ENCODE results near the gene JAZF1.

Gene JAZF1

DNA sequence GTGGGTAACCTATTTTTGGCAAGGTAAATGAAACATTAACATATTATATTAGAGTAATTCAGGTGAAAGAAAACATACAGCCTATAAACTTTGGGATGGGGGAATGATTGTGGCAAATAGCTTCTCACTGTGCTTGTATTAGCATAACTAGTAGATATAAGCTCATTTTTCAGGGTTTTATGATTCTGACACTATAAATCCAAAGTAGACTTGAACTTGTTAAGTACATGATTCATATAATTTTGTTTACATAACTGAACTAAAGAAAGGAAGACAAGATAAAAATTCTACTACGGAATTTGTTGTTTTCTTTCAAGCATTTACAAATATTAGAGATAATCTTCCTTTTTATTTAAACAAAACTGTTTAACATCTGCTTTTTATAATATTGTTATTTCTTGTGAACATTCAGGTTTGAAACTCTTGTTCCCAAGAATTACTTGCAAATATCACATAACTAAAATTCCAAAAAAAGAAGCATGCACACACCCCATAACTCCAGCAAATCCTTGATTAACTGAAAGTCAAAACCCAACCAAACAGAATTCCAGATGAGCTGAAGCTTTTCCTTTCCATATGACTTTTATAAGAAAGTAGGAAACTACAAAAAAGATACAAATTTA lies 142.3 kb downstream of the JAZF1 start:
- Histone ChIP-seq H3K4me1 (ENCODE audit: low read length) (no peaks in the 10 kb centered on the region), H3K36me3 (replicated peaks; ENCODE audit: insufficient read depth, low read length) (no peaks in the 10 kb centered on the region), H4K20me1 (ENCODE audit: insufficient read depth, low read length) (no peaks in the 10 kb centered on the region), H3K79me2 (ENCODE audit: low read length) (no peaks in the 10 kb centered on the region), H2AFZ (ENCODE audit: low read length) (no peak overlapping the region), H3K9me2 (replicated peaks; ENCODE audit: insufficient read depth, low read length) (no peaks in the 10 kb centered on the region), H3K9ac (ENCODE audit: low read length) (no peak overlapping the region), H3K27ac (ENCODE audit: low read length) (no peak overlapping the region), H3F3A (ENCODE audit: insufficient read depth, low read length) (no peaks in the 10 kb centered on the region), H3K9me3 (replicated peaks; ENCODE audit: insufficient read depth, low read length) (no peaks in the 10 kb centered on the region), H3K4me2 (ENCODE audit: low read depth, low read length) (no peak overlapping the region), H3K4me3 (ENCODE audit: low read length) (no peak overlapping the region), H3K27me3 (replicated peaks; ENCODE audit: insufficient read depth, low read length) (no peaks in the 10 kb centered on the region)
- no peak for DNase-seq
- TF ChIP-seq EZH2phosphoT487 (IDR thresholded peaks at IDR 0.05; ENCODE audit: low read length) (no peak), EZH2 (optimal IDR thresholded peaks at IDR 0.05; ENCODE audit: low read depth, low read length) (no peak), CTCF (IDR thresholded peaks at IDR 0.05; ENCODE audit: low read length) (no peak)

DNA sequence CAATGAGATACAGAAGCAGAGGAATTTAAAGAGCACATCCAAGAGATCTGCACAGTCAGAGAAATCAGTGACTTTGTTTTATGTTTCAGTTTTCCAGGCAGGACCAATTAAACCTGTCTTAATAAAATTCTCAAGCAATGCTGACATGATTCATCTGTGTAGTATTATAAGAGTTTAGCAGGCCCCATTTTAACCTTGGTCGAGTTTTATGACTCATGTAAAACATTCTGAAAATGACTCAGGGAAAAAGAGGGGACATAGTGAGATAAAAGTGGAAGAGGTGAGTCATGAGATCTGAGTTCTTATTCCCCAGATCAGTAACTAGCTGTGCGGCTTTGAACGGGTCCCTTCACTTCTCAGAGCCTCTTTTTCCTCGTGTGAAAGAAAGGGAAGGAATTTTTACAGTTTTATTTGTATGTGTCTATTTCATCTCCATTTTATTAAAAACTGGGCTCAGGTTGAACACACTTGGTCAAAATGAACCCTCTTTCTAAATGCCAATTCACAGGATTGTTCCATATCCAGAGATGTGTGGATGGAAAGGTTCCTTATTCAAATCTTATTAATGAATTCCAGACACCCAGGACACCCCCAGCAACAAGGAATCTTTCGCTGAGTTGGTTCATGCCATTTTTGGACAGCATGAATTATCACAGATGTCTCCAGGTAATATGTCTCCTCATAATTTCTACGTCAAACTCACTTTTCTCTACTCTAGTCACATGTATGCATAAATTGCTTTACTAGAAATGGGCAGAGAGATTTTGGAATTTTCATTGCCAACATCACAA lies 143.2 kb downstream of the JAZF1 start:
- Histone ChIP-seq H3K9me3 (replicated peaks; ENCODE audit: insufficient read depth, low read length) (no peaks in the 10 kb centered on the region), H3K27ac (ENCODE audit: low read length) (no peak overlapping the region), H4K20me1 (ENCODE audit: insufficient read depth, low read length) (no peaks in the 10 kb centered on the region), H3K27me3 (replicated peaks; ENCODE audit: insufficient read depth, low read length) (no peaks in the 10 kb centered on the region), H3K4me3 (ENCODE audit: low read length) (no peak overlapping the region), H3K79me2 (ENCODE audit: low read length) (no peaks in the 10 kb centered on the region), H3F3A (ENCODE audit: insufficient read depth, low read length) (no peaks in the 10 kb centered on the region), H3K4me2 (ENCODE audit: low read depth, low read length) (no peak overlapping the region), H3K4me1 (ENCODE audit: low read length) (no peaks in the 10 kb centered on the region), H3K9me2 (replicated peaks; ENCODE audit: insufficient read depth, low read length) (no peaks in the 10 kb centered on the region), H3K9ac (ENCODE audit: low read length) (no peak overlapping the region), H2AFZ (ENCODE audit: low read length) (no peak overlapping the region), H3K36me3 (replicated peaks; ENCODE audit: insufficient read depth, low read length) (no peaks in the 10 kb centered on the region)
- DNase-seq, result no peak
- TF ChIP-seq EZH2phosphoT487 (IDR thresholded peaks at IDR 0.05; ENCODE audit: low read length), result no peak
- no peak for TF ChIP-seq EZH2 (optimal IDR thresholded peaks at IDR 0.05; ENCODE audit: low read depth, low read length)

- Histone ChIP-seq H3K27me3 (replicated peaks; ENCODE audit: insufficient read depth, low read length) (no peaks in the 10 kb centered on the region), H3K36me3 (replicated peaks; ENCODE audit: insufficient read depth, low read length) (no peaks in the 10 kb centered on the region), H3F3A (ENCODE audit: insufficient read depth, low read length) (no peaks in the 10 kb centered on the region), H4K20me1 (ENCODE audit: insufficient read depth, low read length) (no peaks in the 10 kb centered on the region), H2AFZ (ENCODE audit: low read length) (no peak overlapping the region), H3K9me3 (replicated peaks; ENCODE audit: insufficient read depth, low read length) (no peaks in the 10 kb centered on the region), H3K27ac (ENCODE audit: low read length) (no peak overlapping the region), H3K9me2 (replicated peaks; ENCODE audit: insufficient read depth, low read length) (no peaks in the 10 kb centered on the region), H3K79me2 (ENCODE audit: low read length) (no peaks in the 10 kb centered on the region), H3K4me3 (ENCODE audit: low read length) (no peak overlapping the region), H3K9ac (ENCODE audit: low read length) (no peak overlapping the region), H3K4me1 (ENCODE audit: low read length) (no peaks in the 10 kb centered on the region), H3K4me2 (ENCODE audit: low read depth, low read length) (no peak overlapping the region)
- TF ChIP-seq CTCF (IDR thresholded peaks at IDR 0.05; ENCODE audit: low read length), result no peak
- TF ChIP-seq EZH2phosphoT487 (IDR thresholded peaks at IDR 0.05; ENCODE audit: low read length), result no peak
- TF ChIP-seq EZH2 (optimal IDR thresholded peaks at IDR 0.05; ENCODE audit: low read depth, low read length), result no peak
- DNase-seq, result no peak
Observed at GRCh38 chr7:28036696-28037095, 143.9 kb downstream of the JAZF1 start.

GRCh38 chr7:28033386-28033785 lies 147.2 kb downstream of the JAZF1 start:
- H3K27ac ChIP-seq (ENCODE audit: low read length), result no peak overlapping the region
- no peak overlapping the region for H3K9ac ChIP-seq (ENCODE audit: low read length)
- no peak for DNase-seq
- no peak overlapping the region for H3K4me2 ChIP-seq (ENCODE audit: low read depth, low read length)
- H3K27me3 ChIP-seq (replicated peaks; ENCODE audit: insufficient read depth, low read length), result no peaks in the 10 kb centered on the region
- no peaks in the 10 kb centered on the region for H3K36me3 ChIP-seq (replicated peaks; ENCODE audit: insufficient read depth, low read length)
- H4K20me1 ChIP-seq (ENCODE audit: insufficient read depth, low read length), result no peaks in the 10 kb centered on the region
- H3K4me3 ChIP-seq (ENCODE audit: low read length), result no peak overlapping the region
- no peak overlapping the region for H2AFZ ChIP-seq (ENCODE audit: low read length)
- no peaks in the 10 kb centered on the region for H3K9me2 ChIP-seq (replicated peaks; ENCODE audit: insufficient read depth, low read length)
- H3K9me3 ChIP-seq (replicated peaks; ENCODE audit: insufficient read depth, low read length), result no peaks in the 10 kb centered on the region
- peaks cover 6% of the 10 kb centered on the region; the same call in 1 of the 2 replicates for H3K4me1 ChIP-seq (ENCODE audit: low read length)
- TF ChIP-seq CTCF (IDR thresholded peaks at IDR 0.05; ENCODE audit: low read length) (no peak), EZH2phosphoT487 (IDR thresholded peaks at IDR 0.05; ENCODE audit: low read length) (no peak), EZH2 (optimal IDR thresholded peaks at IDR 0.05; ENCODE audit: low read depth, low read length) (no peak)
- H3K79me2 ChIP-seq (ENCODE audit: low read length), result no peaks in the 10 kb centered on the region
- H3F3A ChIP-seq (ENCODE audit: insufficient read depth, low read length), result no peaks in the 10 kb centered on the region

All from MM.1S (cell line).